ENCODE data around the gene SIX5. TPM values are rescaled to one million over a fixed set of nuclear protein-coding genes. Genes with fewer than 3 reads are reported as not detected.

The SIX5 gene
- total and polyA plus RNA-seq, 2 donors, result 1.7 to 7.0 TPM

- H3K27me3 ChIP-seq (ENCODE audit: control insufficient read depth in 2 of 2, insufficient read depth in 1 of 2, low read length in 1 of 2), result peaks cover 2 to 64% of the 10 kb centered on the region in 2 donors
- H3K4me3 ChIP-seq (ENCODE audit: low read length in 2 of 2), result no peak overlapping the region
- WGBS, result 37% methylated on average over 4 of the region's 4 CpGs
- H3K36me3 ChIP-seq (ENCODE audit: control insufficient read depth in 2 of 2, insufficient read depth in 2 of 2, low read length in 1 of 2), result peaks cover 17 to 24% of the 10 kb centered on the region in 2 donors
- peaks cover 11 to 16% of the 10 kb centered on the region in 2 donors for H3K4me1 ChIP-seq (ENCODE audit: control insufficient read depth in 2 of 2, insufficient read depth in 2 of 2, low read length in 2 of 2)
- no peak overlapping the region for H3K27ac ChIP-seq (ENCODE audit: low read depth in 1 of 2, low read length in 1 of 2)
- peaks cover 0 to 4% of the 10 kb centered on the region in 2 donors for H3K9me3 ChIP-seq (ENCODE audit: control insufficient read depth in 2 of 2, insufficient read depth in 1 of 2, low read length in 1 of 2)
- DNase-seq (ENCODE audit: low read depth in 6 of 9, low spot score in 9 of 9), result no peak
Measured at GRCh38 chr19:45780146-45780447, 11.0 kb upstream of the SIX5 start.

DNA sequence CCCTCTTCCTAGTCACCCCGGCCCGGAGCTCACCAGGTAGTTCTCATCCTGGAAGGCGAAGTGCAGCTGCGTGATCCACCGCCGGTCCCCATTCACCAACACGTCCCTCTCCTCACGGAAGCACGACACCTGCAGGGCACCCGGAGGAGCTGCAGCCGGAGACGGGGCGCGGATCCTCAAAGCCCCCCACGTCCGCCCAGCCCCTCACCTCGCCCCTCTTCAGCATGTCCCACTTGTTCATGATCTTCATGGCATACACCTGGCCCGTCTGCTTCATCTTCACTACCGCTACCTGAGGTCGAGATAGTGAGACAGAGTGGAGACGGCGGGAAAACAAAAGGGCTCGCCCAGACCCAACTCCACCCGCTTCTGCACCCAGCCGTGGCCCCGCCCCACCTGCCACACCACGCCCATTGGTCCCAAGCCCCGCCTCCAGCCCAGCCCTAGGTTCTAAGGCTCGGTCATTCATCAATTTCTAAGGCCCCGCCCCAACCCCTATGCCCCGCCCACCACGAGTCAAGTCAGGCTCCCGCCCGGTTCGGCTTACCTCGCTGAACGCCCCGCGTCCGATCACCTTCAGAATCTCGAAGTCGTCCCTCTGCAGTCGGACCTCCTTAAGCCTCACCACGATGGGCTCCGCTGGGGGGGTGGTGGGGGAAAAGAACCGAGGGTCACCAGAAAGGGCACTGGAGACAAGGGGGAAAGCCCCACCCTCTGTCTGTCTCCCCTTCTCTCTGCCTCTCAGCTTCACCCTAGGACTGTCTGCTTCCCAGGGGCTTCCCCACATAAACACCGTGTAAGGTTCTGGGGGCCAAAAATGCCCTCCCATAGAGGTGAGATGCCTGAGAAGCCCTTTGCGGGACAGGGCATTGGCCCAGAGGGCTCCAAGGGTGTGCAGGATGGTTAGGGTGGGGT is 10.4 kb upstream of the SIX5 start:
- peak overlapping the region; percentile 7 to 32 for H3K4me3 ChIP-seq (ENCODE audit: low read length in 2 of 2)
- H3K27me3 ChIP-seq (ENCODE audit: control insufficient read depth in 2 of 2, insufficient read depth in 1 of 2, low read length in 1 of 2), result peaks cover 2 to 60% of the 10 kb centered on the region in 2 donors
- 7% methylated on average over 48 of the region's 48 CpGs for WGBS
- DNase-seq (ENCODE audit: low read depth in 6 of 9, low spot score in 9 of 9), result peak in 6 of 9 donors; percentile 45 to 77 (median 60)
- H3K27ac ChIP-seq (ENCODE audit: low read depth in 1 of 2, low read length in 1 of 2), result no peak overlapping the region
- H3K4me1 ChIP-seq (ENCODE audit: control insufficient read depth in 2 of 2, insufficient read depth in 2 of 2, low read length in 2 of 2), result peaks cover 11 to 16% of the 10 kb centered on the region in 2 donors
- peaks cover 15 to 19% of the 10 kb centered on the region in 2 donors for H3K36me3 ChIP-seq (ENCODE audit: control insufficient read depth in 2 of 2, insufficient read depth in 2 of 2, low read length in 1 of 2)
- H3K9me3 ChIP-seq (ENCODE audit: control insufficient read depth in 2 of 2, insufficient read depth in 1 of 2, low read length in 1 of 2), result peaks cover 0 to 4% of the 10 kb centered on the region in 2 donors

GRCh38 chr19:45778010-45778661 is 9.1 kb upstream of the SIX5 start:
- WGBS, result 97% methylated on average over 28 of the region's 28 CpGs
- no peak for DNase-seq (ENCODE audit: low read depth in 6 of 9, low spot score in 9 of 9)

DNA sequence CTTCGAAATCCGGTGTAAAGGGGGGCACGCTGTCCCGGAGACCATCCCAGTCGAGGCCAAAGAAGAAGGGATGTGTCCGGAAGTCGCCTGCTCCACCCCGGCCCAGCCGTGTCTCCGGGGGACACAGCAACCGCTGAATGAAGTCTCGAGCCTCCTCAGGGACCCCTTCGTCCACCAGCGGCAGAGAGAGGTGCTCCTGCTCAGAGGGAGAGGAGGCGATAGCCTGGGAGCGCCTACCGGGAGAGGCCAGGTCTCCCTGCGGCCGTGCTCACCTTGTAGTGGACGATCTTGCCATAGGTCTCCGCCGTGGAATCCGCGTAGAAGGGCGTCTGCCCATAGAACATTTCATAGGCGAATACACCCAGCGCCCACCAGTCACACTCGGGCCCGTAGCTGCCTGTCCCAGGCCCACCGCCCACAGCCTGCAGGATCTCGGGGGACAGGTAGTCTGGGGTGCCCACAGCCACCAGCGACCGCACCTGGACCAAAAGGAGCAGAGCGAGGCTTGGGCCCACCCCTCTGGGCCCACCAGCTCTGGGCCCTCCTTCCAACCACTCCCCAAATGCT is 8.4 kb upstream of the SIX5 start:
- no peak for DNase-seq (ENCODE audit: low read depth in 6 of 9, low spot score in 9 of 9)
- Histone ChIP-seq H3K27ac (ENCODE audit: low read depth in 1 of 2, low read length in 1 of 2) (no peak overlapping the region), H3K4me1 (ENCODE audit: control insufficient read depth in 2 of 2, insufficient read depth in 2 of 2, low read length in 2 of 2) (peaks cover 11 to 26% of the 10 kb centered on the region in 2 donors), H3K4me3 (ENCODE audit: low read length in 2 of 2) (no peak overlapping the region), H3K27me3 (ENCODE audit: control insufficient read depth in 2 of 2, insufficient read depth in 1 of 2, low read length in 1 of 2) (peaks cover 2 to 52% of the 10 kb centered on the region in 2 donors), H3K36me3 (ENCODE audit: control insufficient read depth in 2 of 2, insufficient read depth in 2 of 2, low read length in 1 of 2) (peaks cover 15% of the 10 kb centered on the region in 2 donors), H3K9me3 (ENCODE audit: control insufficient read depth in 2 of 2, insufficient read depth in 1 of 2, low read length in 1 of 2) (no peaks in the 10 kb centered on the region)
- 98% methylated on average over 34 of the region's 34 CpGs for WGBS

More at GRCh38 chr19:45778010-45778661, 9.1 kb upstream of the SIX5 start:
- Histone ChIP-seq H3K4me3 (ENCODE audit: low read length in 2 of 2) (no peak overlapping the region), H3K4me1 (ENCODE audit: control insufficient read depth in 2 of 2, insufficient read depth in 2 of 2, low read length in 2 of 2) (peaks cover 11 to 21% of the 10 kb centered on the region in 2 donors), H3K36me3 (ENCODE audit: control insufficient read depth in 2 of 2, insufficient read depth in 2 of 2, low read length in 1 of 2) (peaks cover 15% of the 10 kb centered on the region in 2 donors), H3K9me3 (ENCODE audit: control insufficient read depth in 2 of 2, insufficient read depth in 1 of 2, low read length in 1 of 2) (peaks cover 0 to 4% of the 10 kb centered on the region in 2 donors), H3K27ac (ENCODE audit: low read depth in 1 of 2, low read length in 1 of 2) (no peak overlapping the region), H3K27me3 (ENCODE audit: control insufficient read depth in 2 of 2, insufficient read depth in 1 of 2, low read length in 1 of 2) (peaks cover 2 to 52% of the 10 kb centered on the region in 2 donors)

GRCh38 chr19:45774765-45775164 is 5.7 kb upstream of the SIX5 start:
- no peak for DNase-seq (ENCODE audit: low read depth in 6 of 9, low spot score in 9 of 9)
- Histone ChIP-seq H3K36me3 (ENCODE audit: control insufficient read depth in 2 of 2, insufficient read depth in 2 of 2, low read length in 1 of 2) (peaks cover 15 to 19% of the 10 kb centered on the region in 2 donors), H3K4me3 (ENCODE audit: low read length in 2 of 2) (no peak overlapping the region), H3K27ac (ENCODE audit: low read depth in 1 of 2, low read length in 1 of 2) (no peak overlapping the region), H3K27me3 (ENCODE audit: control insufficient read depth in 2 of 2, insufficient read depth in 1 of 2, low read length in 1 of 2) (peaks cover 0 to 40% of the 10 kb centered on the region in 2 donors), H3K4me1 (ENCODE audit: control insufficient read depth in 2 of 2, insufficient read depth in 2 of 2, low read length in 2 of 2) (peaks cover 15 to 43% of the 10 kb centered on the region in 2 donors), H3K9me3 (ENCODE audit: control insufficient read depth in 2 of 2, insufficient read depth in 1 of 2, low read length in 1 of 2) (no peaks in the 10 kb centered on the region)
- WGBS, result 90% methylated on average over 9 of the region's 9 CpGs

- Histone ChIP-seq H3K4me1 (ENCODE audit: control insufficient read depth in 2 of 2, insufficient read depth in 2 of 2, low read length in 2 of 2) (peaks cover 4 to 39% of the 10 kb centered on the region in 2 donors), H3K27ac (ENCODE audit: low read depth in 1 of 2, low read length in 1 of 2) (no peak overlapping the region), H3K36me3 (ENCODE audit: control insufficient read depth in 2 of 2, insufficient read depth in 2 of 2, low read length in 1 of 2) (peaks cover 15 to 19% of the 10 kb centered on the region in 2 donors), H3K9me3 (ENCODE audit: control insufficient read depth in 2 of 2, insufficient read depth in 1 of 2, low read length in 1 of 2) (no peaks in the 10 kb centered on the region), H3K4me3 (ENCODE audit: low read length in 2 of 2) (no peak overlapping the region), H3K27me3 (ENCODE audit: control insufficient read depth in 2 of 2, insufficient read depth in 1 of 2, low read length in 1 of 2) (peaks cover 2 to 36% of the 10 kb centered on the region in 2 donors)
- DNase-seq (ENCODE audit: low read depth in 6 of 9, low spot score in 9 of 9), result peak in 1 of 9 donors; percentile 42
- 3% methylated on average over 2 of the region's 2 CpGs for WGBS
Measured at GRCh38 chr19:45773384-45773783, 4.3 kb upstream of the SIX5 start.

- Histone ChIP-seq H3K27me3 (ENCODE audit: control insufficient read depth in 2 of 2, insufficient read depth in 1 of 2, low read length in 1 of 2) (peaks cover 6 to 36% of the 10 kb centered on the region in 2 donors), H3K9me3 (ENCODE audit: control insufficient read depth in 2 of 2, insufficient read depth in 1 of 2, low read length in 1 of 2) (no peaks in the 10 kb centered on the region), H3K4me3 (ENCODE audit: low read length in 2 of 2) (no peak overlapping the region), H3K36me3 (ENCODE audit: control insufficient read depth in 2 of 2, insufficient read depth in 2 of 2, low read length in 1 of 2) (peaks cover 12 to 18% of the 10 kb centered on the region in 2 donors), H3K4me1 (ENCODE audit: control insufficient read depth in 2 of 2, insufficient read depth in 2 of 2, low read length in 2 of 2) (peaks cover 7 to 42% of the 10 kb centered on the region in 2 donors), H3K27ac (ENCODE audit: low read depth in 1 of 2, low read length in 1 of 2) (no peak overlapping the region)
- DNase-seq (ENCODE audit: low read depth in 6 of 9, low spot score in 9 of 9), result no peak
- 98% methylated on average over 3 of the region's 3 CpGs for WGBS
Measured at GRCh38 chr19:45772912-45773311, 3.9 kb upstream of the SIX5 start.

GRCh38 chr19:45772130-45772840 is 3.2 kb upstream of the SIX5 start:
- Histone ChIP-seq H3K27ac (ENCODE audit: low read depth in 1 of 2, low read length in 1 of 2) (no peak overlapping the region), H3K4me1 (ENCODE audit: control insufficient read depth in 2 of 2, insufficient read depth in 2 of 2, low read length in 2 of 2) (peaks cover 10 to 47% of the 10 kb centered on the region in 2 donors), H3K36me3 (ENCODE audit: control insufficient read depth in 2 of 2, insufficient read depth in 2 of 2, low read length in 1 of 2) (peaks cover 7 to 11% of the 10 kb centered on the region in 2 donors), H3K9me3 (ENCODE audit: control insufficient read depth in 2 of 2, insufficient read depth in 1 of 2, low read length in 1 of 2) (no peaks in the 10 kb centered on the region), H3K4me3 (ENCODE audit: low read length in 2 of 2) (no peak overlapping the region), H3K27me3 (ENCODE audit: control insufficient read depth in 2 of 2, insufficient read depth in 1 of 2, low read length in 1 of 2) (peaks cover 12 to 39% of the 10 kb centered on the region in 2 donors)
- DNase-seq (ENCODE audit: low read depth in 6 of 9, low spot score in 9 of 9), result no peak
- 69% methylated on average over 14 of the region's 14 CpGs for WGBS
